ENCODE data around the gene NCK1. TPM values are rescaled to one million over a fixed set of nuclear protein-coding genes. Genes with fewer than 3 reads are reported as not detected.

NCK1 gene
- total and polyA plus RNA-seq, 2 of the 13 experiments (the other 11 are each of a cell fraction or from before 2014, with no cell fraction given) = 14.7 to 30.4 TPM

DNA sequence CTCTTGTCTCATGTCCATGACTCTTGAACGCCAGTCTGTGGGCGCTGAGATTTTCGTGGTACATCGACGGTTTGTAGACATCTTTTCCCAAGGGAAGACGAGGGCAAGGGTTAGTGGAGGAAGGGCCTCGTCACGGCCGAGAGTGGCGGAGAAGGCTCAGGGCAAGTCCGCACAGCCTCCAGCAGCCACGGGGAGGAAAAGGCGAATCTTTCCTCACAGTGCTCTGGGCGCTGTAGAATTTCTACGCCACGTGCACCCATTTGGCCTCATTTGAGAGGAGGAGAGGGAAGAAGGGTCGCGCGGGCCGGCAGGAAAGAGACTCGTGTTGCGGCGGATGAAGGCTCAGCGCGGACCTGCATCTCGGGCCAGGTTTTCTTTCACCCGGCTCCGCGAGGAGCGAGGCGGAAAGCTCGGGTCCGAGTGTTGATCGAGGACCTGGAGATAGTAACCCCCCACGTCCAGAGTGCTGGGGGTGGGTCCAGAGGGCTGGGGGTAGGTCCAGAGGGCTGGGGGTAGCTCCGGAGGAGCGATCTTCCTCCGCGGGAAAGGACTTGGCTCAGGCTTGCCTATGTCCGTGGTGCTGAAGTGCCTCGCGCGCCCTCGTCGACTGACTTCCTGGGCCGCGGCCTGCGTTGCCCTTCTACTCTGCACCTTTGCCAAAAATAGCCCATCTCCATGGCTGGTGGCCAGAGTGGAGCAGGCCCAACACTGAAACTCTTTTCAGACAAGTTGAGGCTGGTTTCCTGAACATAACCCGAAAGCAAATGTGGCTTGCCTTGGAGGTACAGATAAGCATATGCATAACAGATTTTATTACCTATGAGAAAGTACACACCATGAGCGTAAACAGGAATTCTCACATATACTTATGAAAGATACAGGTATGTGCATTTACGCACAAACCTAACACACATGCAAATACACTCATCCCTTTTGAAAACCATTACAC is 42.0 kb upstream of the NCK1 start (continued):
- no peak for TF ChIP-seq GABPA (IDR thresholded peaks at IDR 0.05; ENCODE audit: low read depth, low read length)
- TF ChIP-seq GABPA (CRISPR knock-in tag; IDR thresholded peaks at IDR 0.05; ENCODE audit: low read depth) = no peak; the same call in 1 of the 2 replicates
- no peak for TF ChIP-seq ZNF670 (CRISPR knock-in tag; IDR thresholded peaks at IDR 0.05; ENCODE audit: borderline replicate concordance)
- TF ChIP-seq POLR2G (IDR thresholded peaks at IDR 0.05; ENCODE audit: low read depth, low read length) = no peak
- TF ChIP-seq ZNF235 (CRISPR knock-in tag; IDR thresholded peaks at IDR 0.05; ENCODE audit: borderline replicate concordance) = 0 out of 2 replicates have a peak, but pooled peaks have one; percentile 46
- TF ChIP-seq, protein P1, sequence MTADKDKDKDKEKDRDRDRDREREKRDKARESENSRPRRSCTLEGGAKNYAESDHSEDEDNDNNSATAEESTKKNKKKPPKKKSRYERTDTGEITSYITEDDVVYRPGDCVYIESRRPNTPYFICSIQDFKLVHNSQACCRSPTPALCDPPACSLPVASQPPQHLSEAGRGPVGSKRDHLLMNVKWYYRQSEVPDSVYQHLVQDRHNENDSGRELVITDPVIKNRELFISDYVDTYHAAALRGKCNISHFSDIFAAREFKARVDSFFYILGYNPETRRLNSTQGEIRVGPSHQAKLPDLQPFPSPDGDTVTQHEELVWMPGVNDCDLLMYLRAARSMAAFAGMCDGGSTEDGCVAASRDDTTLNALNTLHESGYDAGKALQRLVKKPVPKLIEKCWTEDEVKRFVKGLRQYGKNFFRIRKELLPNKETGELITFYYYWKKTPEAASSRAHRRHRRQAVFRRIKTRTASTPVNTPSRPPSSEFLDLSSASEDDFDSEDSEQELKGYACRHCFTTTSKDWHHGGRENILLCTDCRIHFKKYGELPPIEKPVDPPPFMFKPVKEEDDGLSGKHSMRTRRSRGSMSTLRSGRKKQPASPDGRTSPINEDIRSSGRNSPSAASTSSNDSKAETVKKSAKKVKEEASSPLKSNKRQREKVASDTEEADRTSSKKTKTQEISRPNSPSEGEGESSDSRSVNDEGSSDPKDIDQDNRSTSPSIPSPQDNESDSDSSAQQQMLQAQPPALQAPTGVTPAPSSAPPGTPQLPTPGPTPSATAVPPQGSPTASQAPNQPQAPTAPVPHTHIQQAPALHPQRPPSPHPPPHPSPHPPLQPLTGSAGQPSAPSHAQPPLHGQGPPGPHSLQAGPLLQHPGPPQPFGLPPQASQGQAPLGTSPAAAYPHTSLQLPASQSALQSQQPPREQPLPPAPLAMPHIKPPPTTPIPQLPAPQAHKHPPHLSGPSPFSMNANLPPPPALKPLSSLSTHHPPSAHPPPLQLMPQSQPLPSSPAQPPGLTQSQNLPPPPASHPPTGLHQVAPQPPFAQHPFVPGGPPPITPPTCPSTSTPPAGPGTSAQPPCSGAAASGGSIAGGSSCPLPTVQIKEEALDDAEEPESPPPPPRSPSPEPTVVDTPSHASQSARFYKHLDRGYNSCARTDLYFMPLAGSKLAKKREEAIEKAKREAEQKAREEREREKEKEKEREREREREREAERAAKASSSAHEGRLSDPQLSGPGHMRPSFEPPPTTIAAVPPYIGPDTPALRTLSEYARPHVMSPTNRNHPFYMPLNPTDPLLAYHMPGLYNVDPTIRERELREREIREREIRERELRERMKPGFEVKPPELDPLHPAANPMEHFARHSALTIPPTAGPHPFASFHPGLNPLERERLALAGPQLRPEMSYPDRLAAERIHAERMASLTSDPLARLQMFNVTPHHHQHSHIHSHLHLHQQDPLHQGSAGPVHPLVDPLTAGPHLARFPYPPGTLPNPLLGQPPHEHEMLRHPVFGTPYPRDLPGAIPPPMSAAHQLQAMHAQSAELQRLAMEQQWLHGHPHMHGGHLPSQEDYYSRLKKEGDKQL (CRISPR knock-in tag; IDR thresholded peaks at IDR 0.05; ENCODE audit: low read depth) = no peak
- no peak for TF ChIP-seq ETV6 (CRISPR knock-in tag; conservative IDR thresholded peaks at IDR 0.05)
- TF ChIP-seq, protein P2, sequence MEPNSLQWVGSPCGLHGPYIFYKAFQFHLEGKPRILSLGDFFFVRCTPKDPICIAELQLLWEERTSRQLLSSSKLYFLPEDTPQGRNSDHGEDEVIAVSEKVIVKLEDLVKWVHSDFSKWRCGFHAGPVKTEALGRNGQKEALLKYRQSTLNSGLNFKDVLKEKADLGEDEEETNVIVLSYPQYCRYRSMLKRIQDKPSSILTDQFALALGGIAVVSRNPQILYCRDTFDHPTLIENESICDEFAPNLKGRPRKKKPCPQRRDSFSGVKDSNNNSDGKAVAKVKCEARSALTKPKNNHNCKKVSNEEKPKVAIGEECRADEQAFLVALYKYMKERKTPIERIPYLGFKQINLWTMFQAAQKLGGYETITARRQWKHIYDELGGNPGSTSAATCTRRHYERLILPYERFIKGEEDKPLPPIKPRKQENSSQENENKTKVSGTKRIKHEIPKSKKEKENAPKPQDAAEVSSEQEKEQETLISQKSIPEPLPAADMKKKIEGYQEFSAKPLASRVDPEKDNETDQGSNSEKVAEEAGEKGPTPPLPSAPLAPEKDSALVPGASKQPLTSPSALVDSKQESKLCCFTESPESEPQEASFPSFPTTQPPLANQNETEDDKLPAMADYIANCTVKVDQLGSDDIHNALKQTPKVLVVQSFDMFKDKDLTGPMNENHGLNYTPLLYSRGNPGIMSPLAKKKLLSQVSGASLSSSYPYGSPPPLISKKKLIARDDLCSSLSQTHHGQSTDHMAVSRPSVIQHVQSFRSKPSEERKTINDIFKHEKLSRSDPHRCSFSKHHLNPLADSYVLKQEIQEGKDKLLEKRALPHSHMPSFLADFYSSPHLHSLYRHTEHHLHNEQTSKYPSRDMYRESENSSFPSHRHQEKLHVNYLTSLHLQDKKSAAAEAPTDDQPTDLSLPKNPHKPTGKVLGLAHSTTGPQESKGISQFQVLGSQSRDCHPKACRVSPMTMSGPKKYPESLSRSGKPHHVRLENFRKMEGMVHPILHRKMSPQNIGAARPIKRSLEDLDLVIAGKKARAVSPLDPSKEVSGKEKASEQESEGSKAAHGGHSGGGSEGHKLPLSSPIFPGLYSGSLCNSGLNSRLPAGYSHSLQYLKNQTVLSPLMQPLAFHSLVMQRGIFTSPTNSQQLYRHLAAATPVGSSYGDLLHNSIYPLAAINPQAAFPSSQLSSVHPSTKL (CRISPR knock-in tag; IDR thresholded peaks at IDR 0.05) = no peak
- TF ChIP-seq ZNF652 (CRISPR knock-in tag; IDR thresholded peaks at IDR 0.05; ENCODE audit: borderline replicate concordance, low read depth) = no peak
- peak; percentile 64; the same call in 1 of the 2 replicates for TF ChIP-seq MXD4 (CRISPR knock-in tag; IDR thresholded peaks at IDR 0.05)
- TF ChIP-seq ZSCAN29 (CRISPR knock-in tag; conservative IDR thresholded peaks at IDR 0.05) = 0 out of 2 replicates have a peak, but pooled peaks have one; percentile 40
- TF ChIP-seq TOPORS (CRISPR knock-in tag; IDR thresholded peaks at IDR 0.05) = peak; percentile 48; the same call in 1 of the 2 replicates
- peak; percentile 40; the same call in 1 of the 2 replicates for TF ChIP-seq ZNF263 (CRISPR knock-in tag; IDR thresholded peaks at IDR 0.05)
- TF ChIP-seq ZNF563 (CRISPR knock-in tag; IDR thresholded peaks at IDR 0.05) = peak; percentile 59; the same call in 1 of the 2 replicates
- TF ChIP-seq, protein P3, sequence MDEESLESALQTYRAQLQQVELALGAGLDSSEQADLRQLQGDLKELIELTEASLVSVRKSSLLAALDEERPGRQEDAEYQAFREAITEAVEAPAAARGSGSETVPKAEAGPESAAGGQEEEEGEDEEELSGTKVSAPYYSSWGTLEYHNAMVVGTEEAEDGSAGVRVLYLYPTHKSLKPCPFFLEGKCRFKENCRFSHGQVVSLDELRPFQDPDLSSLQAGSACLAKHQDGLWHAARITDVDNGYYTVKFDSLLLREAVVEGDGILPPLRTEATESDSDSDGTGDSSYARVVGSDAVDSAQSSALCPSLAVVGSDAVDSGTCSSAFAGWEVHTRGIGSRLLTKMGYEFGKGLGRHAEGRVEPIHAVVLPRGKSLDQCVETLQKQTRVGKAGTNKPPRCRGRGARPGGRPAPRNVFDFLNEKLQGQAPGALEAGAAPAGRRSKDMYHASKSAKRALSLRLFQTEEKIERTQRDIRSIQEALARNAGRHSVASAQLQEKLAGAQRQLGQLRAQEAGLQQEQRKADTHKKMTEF (CRISPR knock-in tag; IDR thresholded peaks at IDR 0.05) = peak; percentile 35; the same call in 1 of the 2 replicates
- TF ChIP-seq MLLT10 (CRISPR knock-in tag; IDR thresholded peaks at IDR 0.05) = no peak
- TF ChIP-seq RFX3 (CRISPR knock-in tag; IDR thresholded peaks at IDR 0.05) = no peak
- no peak for TF ChIP-seq ZNF562 (CRISPR knock-in tag; IDR thresholded peaks at IDR 0.05; ENCODE audit: borderline replicate concordance)
- TF ChIP-seq PHB2 (IDR thresholded peaks at IDR 0.05; ENCODE audit: partially characterized antibody) = no peak
